HL-60/S4 treated with retinoic acid at 250 ng/mL for 4 days and 3 days (cell line): ENCODE results near the gene SIK3.

Experiments used
- in situ Hi-C: fragments of 300-500 bp; cut with MboI; formaldehyde crosslinking; loops from 2 replicates; pipeline ENCODE4 v1.7.0; 2022; ENCODE audit warnings: low sequenced_read_pairs

The SIK3 gene

DNA sequence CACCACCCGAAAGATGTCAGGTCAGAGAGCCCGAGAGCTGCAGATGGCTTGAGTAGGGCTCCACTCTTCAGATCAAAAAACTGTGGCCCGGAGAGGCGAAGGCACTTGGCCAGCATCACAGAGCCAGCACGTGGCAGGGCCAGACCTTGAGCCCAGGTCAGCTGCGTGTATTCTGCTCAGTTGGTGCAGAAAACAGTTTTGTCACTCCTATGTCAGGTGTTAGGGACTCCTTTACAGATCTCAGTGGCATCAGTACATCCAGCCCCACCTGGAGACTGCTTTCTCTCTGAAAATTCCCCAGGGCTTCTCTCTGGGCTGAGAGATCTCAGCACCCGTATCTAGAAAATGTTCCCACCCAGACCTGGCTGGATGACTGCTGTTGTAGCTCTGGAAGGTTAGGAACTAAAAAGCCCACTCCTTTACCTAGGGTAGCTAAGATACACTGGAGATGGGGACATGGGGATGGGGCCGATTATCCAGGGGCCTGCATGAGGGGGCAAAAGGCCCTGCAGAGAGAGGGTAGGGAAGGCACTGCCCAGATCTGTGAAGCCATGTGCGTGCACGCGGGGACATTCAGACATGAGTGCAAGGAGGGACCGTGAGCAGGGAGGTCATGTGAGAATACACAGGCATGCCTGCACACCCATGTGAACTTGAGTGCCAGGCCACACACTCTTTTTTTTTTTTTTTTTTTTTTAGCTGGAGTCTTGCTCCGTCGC, 264.3 kb downstream of the SIK3 start:
- in situ Hi-C loops: no loop called here

DNA sequence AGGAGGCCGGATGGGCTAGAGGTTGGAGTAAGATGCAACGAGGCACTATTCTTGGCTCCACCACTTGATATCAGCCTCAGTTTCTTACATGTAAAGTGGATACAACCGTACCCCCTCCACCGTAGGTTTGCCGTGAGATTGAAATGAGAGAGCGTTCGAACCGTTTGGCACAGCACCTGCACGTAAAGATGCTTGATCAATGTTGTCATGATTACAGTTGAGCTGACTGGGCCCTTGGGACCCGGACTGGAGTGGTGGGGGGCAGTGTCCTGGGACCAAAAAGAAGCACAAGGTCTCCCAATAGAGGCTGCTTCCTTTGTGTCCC, 264.8 kb downstream of the SIK3 start:
- in situ Hi-C loops: no loop called here

GRCh38 chr11:116832350-116833290, 265.6 kb downstream of the SIK3 start:
- in situ Hi-C loops: no loop called here

DNA sequence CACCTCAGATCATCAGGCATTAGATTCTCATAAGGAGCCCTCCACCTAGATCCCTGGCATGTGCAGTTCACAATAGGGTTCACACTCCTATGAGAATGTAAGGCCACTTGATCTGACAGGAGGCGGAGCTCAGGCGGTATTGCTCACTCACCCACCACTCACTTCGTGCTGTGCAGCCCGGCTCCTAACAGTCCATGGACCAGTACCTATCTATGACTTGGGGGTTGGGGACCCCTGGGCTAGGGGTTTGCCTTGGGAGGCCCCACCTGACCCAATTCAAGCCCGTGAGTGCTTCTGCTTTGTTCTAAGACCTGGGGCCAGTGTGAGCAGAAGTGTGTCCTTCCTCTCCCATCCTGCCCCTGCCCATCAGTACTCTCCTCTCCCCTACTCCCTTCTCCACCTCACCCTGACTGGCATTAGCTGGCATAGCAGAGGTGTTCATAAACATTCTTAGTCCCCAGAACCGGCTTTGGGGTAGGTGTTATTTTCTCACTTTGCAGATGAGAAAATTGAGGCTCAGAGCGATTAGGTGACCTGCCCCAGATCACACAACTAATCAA, 266.4 kb downstream of the SIK3 start:
- in situ Hi-C loops: no loop called here

DNA sequence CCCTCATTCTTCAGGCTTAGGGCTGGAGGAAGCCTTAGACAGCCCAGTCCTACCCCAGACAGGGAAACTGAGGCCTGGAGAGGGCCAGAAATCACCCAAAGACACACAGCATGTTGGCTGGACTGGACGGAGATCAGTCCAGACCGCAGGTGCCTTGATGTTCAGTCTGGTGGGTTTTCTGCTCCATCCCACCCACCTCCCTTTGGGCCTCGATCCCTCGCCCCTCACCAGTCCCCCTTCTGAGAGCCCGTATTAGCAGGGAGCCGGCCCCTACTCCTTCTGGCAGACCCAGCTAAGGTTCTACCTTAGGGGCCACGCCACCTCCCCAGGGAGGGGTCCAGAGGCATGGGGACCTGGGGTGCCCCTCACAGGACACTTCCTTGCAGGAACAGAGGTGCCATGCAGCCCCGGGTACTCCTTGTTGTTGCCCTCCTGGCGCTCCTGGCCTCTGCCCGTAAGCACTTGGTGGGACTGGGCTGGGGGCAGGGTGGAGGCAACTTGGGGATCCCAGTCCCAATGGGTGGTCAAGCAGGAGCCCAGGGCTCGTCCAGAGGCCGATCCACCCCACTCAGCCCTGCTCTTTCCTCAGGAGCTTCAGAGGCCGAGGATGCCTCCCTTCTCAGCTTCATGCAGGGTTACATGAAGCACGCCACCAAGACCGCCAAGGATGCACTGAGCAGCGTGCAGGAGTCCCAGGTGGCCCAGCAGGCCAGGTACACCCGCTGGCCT, 267.9 kb downstream of the SIK3 start:
- in situ Hi-C loops: no loop called here

- in situ Hi-C loops: no loop called here
These were observed 268.6 kb downstream of the SIK3 start, which contains the start of gene APOC3 for GRCh38 chr11:116829525-116830183. TSS of gene APOC3 (plus strand) at chr11:116829907. CDS start at chr11:116830583, 676 bp downstream.

DNA sequence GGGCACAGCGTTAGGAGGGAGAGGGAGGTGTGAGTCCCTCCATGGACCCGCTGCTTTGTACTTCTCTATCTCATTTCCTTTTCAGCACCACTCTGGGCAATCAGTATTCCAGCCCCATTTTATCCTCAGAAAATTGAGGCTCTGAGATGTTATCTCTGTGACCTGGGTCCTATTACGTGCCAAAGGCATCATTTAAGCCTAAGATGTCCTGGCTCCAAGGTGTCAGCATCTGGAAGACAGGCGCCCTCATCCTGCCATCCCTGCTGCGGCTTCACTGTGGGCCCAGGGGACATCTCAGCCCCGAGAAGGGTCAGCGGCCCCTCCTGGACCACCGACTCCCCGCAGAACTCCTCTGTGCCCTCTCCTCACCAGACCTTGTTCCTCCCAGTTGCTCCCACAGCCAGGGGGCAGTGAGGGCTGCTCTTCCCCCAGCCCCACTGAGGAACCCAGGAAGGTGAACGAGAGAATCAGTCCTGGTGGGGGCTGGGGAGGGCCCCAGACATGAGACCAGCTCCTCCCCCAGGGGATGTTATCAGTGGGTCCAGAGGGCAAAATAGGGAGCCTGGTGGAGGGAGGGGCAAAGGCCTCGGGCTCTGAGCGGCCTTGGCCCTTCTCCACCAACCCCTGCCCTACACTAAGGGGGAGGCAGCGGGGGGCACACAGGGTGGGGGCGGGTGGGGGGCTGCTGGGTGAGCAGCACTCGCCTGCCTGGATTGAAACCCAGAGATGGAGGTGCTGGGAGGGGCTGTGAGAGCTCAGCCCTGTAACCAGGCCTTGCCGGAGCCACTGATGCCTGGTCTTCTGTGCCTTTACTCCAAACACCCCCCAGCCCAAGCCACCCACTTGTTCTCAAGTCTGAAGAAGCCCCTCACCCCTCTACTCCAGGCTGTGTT, 269.4 kb downstream of the SIK3 start:
- in situ Hi-C loops: no loop called here

DNA sequence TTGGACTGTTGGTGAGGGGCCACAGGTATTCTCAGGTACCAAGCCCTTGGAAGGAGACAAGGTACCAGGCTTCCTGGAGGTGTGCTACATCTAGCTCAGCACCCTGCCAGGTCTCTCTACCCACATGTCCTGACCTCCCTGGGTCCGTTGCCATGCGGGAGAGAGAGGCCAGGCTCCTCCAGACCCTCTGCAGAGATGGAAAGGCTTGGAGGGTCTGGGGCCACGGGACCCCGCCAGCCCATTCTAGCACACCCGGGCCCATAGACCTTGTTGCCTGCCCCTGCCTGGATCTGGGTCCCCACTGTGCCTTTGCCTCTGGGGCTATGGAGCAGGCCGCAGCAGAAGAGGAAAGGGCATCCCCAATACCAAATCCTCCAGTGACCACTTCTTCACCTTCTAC, 270.8 kb downstream of the SIK3 start:
- in situ Hi-C loops: no loop called here

- in situ Hi-C loops: no loop called here
These were observed 271.3 kb downstream of the SIK3 start for GRCh38 chr11:116826751-116827431.

GRCh38 chr11:116825854-116826750, 272.1 kb downstream of the SIK3 start:
- in situ Hi-C loops: no loop called here

- in situ Hi-C loops: no loop called here
These were observed 272.8 kb downstream of the SIK3 start for GRCh38 chr11:116825434-116825833.

GRCh38 chr11:116823031-116823843, 275.0 kb downstream of the SIK3 start, which contains the start of gene APOA4:
TSS of gene APOA4 (minus strand) at chr11:116823304. CDS start at chr11:116823191, 113 bp downstream.
- in situ Hi-C loops: no loop called here

DNA sequence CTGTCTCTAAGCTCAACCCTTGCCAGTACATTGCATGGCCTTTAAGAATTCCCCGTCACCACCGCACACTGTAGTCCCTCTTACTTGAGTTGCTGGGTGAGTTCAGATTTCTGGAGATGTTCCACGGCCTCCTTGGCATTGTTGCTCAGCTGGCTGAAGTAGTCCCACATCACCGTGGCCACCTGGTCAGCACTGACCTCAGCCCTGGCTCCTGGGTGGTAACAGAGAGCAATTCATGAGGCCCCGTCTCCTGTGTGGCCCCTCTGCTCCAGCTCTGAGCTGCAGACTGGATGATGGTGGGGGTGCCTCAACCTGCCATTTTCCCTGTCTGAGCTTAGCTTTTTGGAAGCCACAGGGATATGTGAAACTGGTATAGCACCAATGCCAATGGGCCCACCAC, 275.7 kb downstream of the SIK3 start:
- in situ Hi-C loops: no loop called here

GRCh38 chr11:116821050-116821918, 276.9 kb downstream of the SIK3 start:
- in situ Hi-C loops: no loop called here

GRCh38 chr11:116819049-116819448, 279.2 kb downstream of the SIK3 start:
- in situ Hi-C loops: no loop called here

DNA sequence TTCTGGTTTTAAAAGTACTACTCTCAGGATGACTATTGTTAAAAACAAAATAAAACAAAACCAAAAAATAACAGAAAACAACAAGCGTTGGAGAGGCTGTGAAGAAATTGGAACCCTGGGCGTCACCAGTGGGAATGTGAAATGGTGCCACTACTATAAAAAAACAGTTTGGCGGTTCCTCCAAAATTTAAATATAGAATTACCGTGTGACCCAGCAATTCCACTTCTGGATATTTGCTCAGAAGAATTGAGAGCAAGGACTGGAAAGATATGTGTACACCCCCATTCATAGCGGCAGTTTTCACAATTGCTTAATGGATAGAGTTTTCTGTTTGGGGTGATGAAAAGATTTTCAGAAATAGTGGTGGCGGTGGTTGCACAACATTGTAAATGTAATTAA, 283.7 kb downstream of the SIK3 start:
- in situ Hi-C loops: no loop called here
